ENCODE data around the gene JAK1. TPM values are rescaled to one million over a fixed set of nuclear protein-coding genes. Genes with fewer than 3 reads are reported as not detected.

JAK1 gene
- total RNA-seq, 2 donors from 2014 or later: 22.9 to 23.2 TPM

DNA sequence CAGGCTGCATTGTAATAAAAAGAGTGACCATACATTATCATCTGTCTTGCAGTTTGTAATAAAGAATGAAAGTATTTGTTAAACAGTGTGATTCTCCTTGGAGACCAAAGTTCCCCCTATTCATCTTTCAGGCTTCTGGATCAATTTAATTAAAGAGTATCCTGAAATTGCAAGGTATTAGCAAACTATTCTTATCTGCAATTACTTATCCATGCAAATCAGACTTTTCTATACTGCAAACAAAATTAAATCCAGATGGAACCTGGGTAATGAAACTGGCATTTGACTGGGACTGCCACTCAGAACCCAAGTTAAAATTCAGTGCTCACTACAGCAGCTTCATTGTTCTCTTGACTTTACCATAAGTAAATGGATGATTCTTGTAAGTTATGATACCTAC lies 37.1 kb downstream of the JAK1 start:
- TF ChIP-seq, protein P1, sequence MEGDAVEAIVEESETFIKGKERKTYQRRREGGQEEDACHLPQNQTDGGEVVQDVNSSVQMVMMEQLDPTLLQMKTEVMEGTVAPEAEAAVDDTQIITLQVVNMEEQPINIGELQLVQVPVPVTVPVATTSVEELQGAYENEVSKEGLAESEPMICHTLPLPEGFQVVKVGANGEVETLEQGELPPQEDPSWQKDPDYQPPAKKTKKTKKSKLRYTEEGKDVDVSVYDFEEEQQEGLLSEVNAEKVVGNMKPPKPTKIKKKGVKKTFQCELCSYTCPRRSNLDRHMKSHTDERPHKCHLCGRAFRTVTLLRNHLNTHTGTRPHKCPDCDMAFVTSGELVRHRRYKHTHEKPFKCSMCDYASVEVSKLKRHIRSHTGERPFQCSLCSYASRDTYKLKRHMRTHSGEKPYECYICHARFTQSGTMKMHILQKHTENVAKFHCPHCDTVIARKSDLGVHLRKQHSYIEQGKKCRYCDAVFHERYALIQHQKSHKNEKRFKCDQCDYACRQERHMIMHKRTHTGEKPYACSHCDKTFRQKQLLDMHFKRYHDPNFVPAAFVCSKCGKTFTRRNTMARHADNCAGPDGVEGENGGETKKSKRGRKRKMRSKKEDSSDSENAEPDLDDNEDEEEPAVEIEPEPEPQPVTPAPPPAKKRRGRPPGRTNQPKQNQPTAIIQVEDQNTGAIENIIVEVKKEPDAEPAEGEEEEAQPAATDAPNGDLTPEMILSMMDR (conservative IDR thresholded peaks at IDR 0.05): no peak
- H3K27ac ChIP-seq (ENCODE audit: low read depth, low read length): no peak overlapping the region
- no peak overlapping the region for H3K9ac ChIP-seq (ENCODE audit: extremely low read depth, low read length, poor library complexity, severe bottlenecking)
- H3K27me3 ChIP-seq (ENCODE audit: control insufficient read depth, insufficient read depth, low read length, poor library complexity, severe bottlenecking): no peaks in the 10 kb centered on the region
- H3K9me3 ChIP-seq (ENCODE audit: control insufficient read depth, low read length): no peaks in the 10 kb centered on the region
- H3K27me3 Mint-ChIP-seq (ENCODE audit: insufficient read depth): no peaks in the 10 kb centered on the region
- no peak overlapping the region for H3K4me3 ChIP-seq (ENCODE audit: low read length)
- DNase-seq: no peak
- no peak overlapping the region for H3K4me3 Mint-ChIP-seq
- H3K4me1 Mint-ChIP-seq: peaks cover 22% of the 10 kb centered on the region
- H3K27ac Mint-ChIP-seq: no peak overlapping the region
- H3K36me3 ChIP-seq (ENCODE audit: control insufficient read depth, insufficient read depth, low read length): no peaks in the 10 kb centered on the region
- H3K4me1 ChIP-seq (ENCODE audit: control insufficient read depth, insufficient read depth, low read length): no peaks in the 10 kb centered on the region
- H3K9me3 Mint-ChIP-seq: peaks cover 10% of the 10 kb centered on the region
- H3K36me3 Mint-ChIP-seq (ENCODE audit: low read depth): peaks cover 5% of the 10 kb centered on the region

DNA sequence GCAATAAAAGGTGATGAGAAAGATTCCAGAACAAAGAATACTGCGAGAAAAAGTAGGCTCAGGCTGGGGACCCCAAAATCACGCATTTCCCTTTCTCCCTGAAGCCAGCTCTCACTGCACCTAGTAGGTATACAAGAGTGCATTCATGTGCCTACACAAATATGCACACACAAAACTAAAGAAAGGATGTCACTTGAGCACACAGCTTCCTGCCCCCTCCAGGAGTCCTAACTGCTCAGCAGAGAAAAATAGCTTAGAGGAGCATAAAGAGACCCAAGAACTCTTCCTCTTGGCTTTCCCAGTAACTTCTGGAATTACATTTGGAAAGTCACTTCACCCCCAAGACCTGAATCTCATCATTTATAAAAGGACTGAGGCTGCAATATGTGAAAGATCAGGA lies 38.0 kb downstream of the JAK1 start:
- Histone ChIP-seq H3K27ac (ENCODE audit: low read depth, low read length) (no peak overlapping the region), H3K36me3 (ENCODE audit: control insufficient read depth, insufficient read depth, low read length) (no peaks in the 10 kb centered on the region), H3K27me3 (ENCODE audit: control insufficient read depth, insufficient read depth, low read length, poor library complexity, severe bottlenecking) (no peaks in the 10 kb centered on the region), H3K4me1 (ENCODE audit: control insufficient read depth, insufficient read depth, low read length) (no peaks in the 10 kb centered on the region), H3K9ac (ENCODE audit: extremely low read depth, low read length, poor library complexity, severe bottlenecking) (no peak overlapping the region), H3K9me3 (ENCODE audit: control insufficient read depth, low read length) (no peaks in the 10 kb centered on the region), H3K4me3 (ENCODE audit: low read length) (no peak overlapping the region)
- Mint-ChIP-seq H3K4me3 (no peak overlapping the region), H3K9me3 (peaks cover 10% of the 10 kb centered on the region), H3K36me3 (ENCODE audit: low read depth) (peaks cover 5% of the 10 kb centered on the region), H3K27me3 (ENCODE audit: insufficient read depth) (no peaks in the 10 kb centered on the region), H3K4me1 (peaks cover 25% of the 10 kb centered on the region), H3K27ac (no peak overlapping the region)
- TF ChIP-seq, protein P1 (conservative IDR thresholded peaks at IDR 0.05): no peak
- WGBS, 2 experiments (ENCODE audit: insufficient coverage in 1 of 2, insufficient read length in 1 of 2): 89 to 94% methylated on average over 1 to 2 of the region's 2 CpGs
- DNase-seq: no peak

- 89 to 100% methylated on average over 2 of the region's 2 CpGs for WGBS, 2 experiments (ENCODE audit: insufficient coverage in 1 of 2, insufficient read length in 1 of 2)
- H3K4me1 ChIP-seq (ENCODE audit: control insufficient read depth, insufficient read depth, low read length): no peaks in the 10 kb centered on the region
- no peaks in the 10 kb centered on the region for H3K9me3 ChIP-seq (ENCODE audit: control insufficient read depth, low read length)
- H3K27ac ChIP-seq (ENCODE audit: low read depth, low read length): no peak overlapping the region
- H3K9ac ChIP-seq (ENCODE audit: extremely low read depth, low read length, poor library complexity, severe bottlenecking): no peak overlapping the region
- no peak overlapping the region for H3K4me3 ChIP-seq (ENCODE audit: low read length)
- Mint-ChIP-seq H3K4me1 (peaks cover 37% of the 10 kb centered on the region), H3K27ac (no peak overlapping the region), H3K4me3 (no peak overlapping the region), H3K36me3 (ENCODE audit: low read depth) (peaks cover 5% of the 10 kb centered on the region), H3K9me3 (peaks cover 8% of the 10 kb centered on the region), H3K27me3 (ENCODE audit: insufficient read depth) (no peaks in the 10 kb centered on the region)
- no peak for DNase-seq
- no peaks in the 10 kb centered on the region for H3K36me3 ChIP-seq (ENCODE audit: control insufficient read depth, insufficient read depth, low read length)
- H3K27me3 ChIP-seq (ENCODE audit: control insufficient read depth, insufficient read depth, low read length, poor library complexity, severe bottlenecking): no peaks in the 10 kb centered on the region
- TF ChIP-seq, protein P1 (conservative IDR thresholded peaks at IDR 0.05): no peak
These were observed 40.8 kb downstream of the JAK1 start for GRCh38 chr1:64925594-64925993.
